ENCODE results near the gene ZNF787. TPM values are rescaled to one million over a fixed set of nuclear protein-coding genes. Genes with fewer than 3 reads are reported as not detected.

Gene ZNF787
- total RNA-seq, 2 donors from 2014 or later, result 19.0 to 24.7 TPM

DNA sequence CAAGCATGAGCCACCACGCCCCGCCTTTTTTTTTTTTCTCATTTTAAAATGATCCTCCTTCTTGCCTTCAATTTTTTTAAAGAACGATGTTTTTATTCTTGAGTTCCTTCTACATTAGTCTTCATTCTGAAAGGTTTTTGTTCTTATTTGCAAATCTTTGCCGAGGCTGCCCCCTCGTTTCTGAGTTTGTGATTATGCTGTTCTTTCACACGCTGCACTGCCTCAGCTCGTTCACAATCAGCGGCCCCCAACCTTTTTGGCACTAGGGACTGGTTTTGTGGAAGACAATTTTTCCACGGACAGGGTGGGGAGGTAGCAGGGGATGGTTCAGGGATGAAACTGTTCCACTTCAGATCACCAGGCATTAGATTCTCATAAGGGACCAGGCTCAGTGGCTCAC is 26.6 kb downstream of the ZNF787 start:
- DNase-seq (ENCODE audit: low spot score), result no peak
- intact Hi-C loops (cut with DNase I), result no loop called here

DNA sequence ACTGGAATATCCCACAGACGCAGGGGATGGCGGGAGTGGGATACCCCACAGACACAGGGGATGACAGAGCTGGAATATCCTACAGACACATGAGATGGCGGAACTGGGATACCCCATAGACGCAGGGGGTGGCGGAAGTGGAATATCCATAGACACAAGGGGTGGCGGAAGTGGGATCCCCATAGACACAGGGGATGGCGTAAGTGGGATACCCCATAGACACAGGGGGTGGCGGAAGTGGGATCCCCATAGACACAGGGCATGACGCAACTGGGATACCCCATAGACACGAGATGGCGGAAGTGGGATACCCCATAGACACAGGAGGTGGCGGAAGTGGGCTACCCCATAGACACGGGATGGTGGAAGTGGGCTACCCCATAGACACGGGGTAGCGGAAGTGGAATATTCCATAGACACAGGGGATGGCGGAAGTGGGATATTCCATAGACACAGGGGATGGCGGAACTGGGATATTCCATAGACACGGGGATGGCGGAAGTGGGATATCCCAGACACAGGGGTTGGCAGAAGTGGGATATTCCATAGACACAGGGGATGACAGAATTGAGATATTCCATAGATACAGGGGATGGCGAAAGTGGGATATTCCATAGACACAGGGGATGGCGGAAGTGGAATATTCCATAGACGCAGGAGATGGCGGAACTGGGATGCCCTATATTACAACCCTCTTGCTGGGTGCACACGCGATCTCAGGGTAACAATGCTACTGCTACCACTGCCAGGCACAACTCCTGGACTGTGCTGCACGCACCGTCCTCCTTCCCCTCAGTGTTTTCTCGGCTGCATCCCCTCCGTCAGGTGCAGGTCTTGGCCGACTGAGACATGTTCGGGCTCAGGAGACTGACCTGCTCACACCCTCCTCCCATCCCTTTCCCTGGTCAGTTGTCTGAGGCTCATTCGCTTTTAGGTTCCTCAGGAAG is 28.1 kb downstream of the ZNF787 start:
- intact Hi-C loops (cut with DNase I), result no loop called here

DNA sequence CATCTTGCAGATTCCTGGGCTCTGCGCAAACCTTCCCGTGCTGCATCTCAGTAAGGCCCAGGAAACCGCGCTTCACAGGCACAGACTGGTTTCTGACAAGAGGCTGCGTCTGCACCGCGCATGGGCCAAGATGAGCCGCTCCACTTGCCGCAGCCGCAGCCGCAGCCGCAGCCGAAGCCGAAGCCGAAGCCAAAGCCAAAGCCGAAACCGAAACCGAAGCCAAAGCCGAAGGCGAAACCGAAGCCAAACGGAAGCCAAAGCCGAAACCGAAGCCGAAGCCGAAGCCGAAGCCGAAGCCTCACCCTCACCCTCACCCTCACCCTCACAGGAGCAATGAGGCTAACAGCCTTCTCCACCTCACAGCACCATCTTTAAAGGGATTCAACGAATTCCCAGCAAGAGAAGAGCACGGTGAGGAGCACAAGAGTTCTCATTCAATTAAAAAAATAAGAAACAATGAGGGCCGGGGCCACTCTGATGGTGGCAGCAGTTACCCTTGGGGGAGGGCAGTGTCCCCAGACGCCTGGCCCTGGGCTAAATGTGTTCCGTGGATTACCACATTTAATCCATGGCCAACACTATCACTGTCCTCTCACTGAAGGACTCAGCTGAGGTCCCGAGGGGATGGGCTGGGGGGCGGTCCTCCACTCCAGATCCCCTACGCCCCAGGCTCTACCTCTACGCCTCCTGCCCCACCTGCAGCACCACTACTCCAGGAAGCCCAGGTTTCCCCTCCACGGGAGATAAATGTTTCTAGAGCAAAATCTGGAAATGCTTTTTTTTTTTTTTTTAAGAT is 29.1 kb downstream of the ZNF787 start:
- intact Hi-C loops (cut with DNase I), result no loop called here
- no peak for DNase-seq (ENCODE audit: low spot score)

More for the DNA sequence above, 28.1 kb downstream of the ZNF787 start:
- DNase-seq (ENCODE audit: low spot score), result no peak

DNA sequence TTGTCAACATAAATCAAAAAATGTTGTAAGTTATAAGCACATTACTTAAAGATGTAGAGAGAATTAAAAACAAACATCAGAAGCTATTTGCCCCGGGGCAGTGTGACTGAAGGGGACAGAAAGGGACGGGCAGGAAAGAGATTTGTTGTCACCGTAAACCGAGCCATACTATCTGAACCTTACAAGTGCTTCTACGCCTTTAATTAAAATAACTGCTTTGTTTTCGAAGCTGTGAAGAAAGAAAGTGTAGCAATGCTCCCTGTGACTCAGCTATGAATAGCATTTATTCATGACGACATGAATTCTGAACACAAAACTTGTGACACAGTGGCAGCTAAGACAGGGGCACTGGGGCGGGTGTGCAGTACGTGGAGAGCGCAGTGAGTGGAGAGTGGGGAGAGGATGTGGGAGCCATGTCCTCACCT is 30.0 kb downstream of the ZNF787 start:
- intact Hi-C loops (cut with DNase I), result no loop called here
- no peak for DNase-seq (ENCODE audit: low spot score)

DNA sequence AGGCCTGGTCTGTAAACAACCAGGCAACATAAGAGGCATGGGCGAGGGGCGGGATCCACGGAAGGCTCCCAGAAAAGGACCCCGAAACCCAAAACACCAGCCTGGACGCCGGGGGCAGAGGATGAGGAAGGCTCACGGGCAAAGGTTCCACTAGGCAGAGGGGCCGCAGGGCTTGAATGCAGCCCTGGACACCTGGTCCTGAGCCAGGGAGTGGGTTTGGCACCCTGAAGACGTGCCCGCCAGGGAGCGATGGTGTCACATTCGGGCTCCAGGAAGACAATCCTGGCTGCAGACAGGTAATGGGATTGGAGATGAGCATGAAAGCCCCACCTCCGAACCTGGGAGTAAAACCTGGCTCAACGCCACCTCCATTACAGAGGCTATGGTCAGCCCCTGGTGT is 31.8 kb downstream of the ZNF787 start:
- intact Hi-C loops (cut with DNase I), result no loop called here
- DNase-seq (ENCODE audit: low spot score), result no peak

DNA sequence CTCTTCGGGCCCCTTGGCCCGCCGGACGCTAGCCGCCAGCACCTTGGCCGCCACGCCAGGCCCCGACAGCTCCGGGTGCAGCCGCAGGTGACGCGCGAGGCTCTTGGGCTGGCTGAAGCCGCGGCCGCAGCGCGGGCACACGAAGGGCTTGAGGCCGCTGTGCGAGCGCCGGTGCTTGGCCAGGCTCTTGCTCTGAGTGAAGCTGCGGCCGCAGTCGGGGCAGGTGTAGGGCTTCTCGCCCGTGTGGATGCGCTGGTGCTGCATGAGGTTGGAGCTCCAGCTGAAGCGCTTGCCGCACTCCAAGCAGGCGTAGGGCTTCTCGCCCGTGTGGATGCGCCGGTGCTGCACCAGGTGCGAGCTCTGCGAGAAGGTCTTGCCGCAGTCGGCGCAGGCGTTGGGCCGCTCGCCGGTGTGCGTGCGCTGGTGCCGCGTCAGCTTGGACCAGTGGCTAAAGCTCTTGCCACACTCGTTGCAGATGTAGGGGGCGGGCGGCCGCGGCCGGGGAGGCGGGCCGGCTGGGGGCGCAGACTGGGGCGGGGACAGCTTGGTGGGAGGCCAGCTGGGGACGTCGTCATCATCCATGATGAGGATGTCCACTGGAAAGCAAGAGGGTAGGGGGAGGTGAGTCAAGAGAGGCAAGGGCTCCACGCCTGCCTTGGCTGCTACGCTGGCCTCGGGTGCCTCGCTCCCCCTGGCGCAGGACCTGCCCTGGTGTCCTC is 32.4 kb downstream of the ZNF787 start:
- no peak for DNase-seq (ENCODE audit: low spot score)
- intact Hi-C loops (cut with DNase I), result no loop called here

DNA sequence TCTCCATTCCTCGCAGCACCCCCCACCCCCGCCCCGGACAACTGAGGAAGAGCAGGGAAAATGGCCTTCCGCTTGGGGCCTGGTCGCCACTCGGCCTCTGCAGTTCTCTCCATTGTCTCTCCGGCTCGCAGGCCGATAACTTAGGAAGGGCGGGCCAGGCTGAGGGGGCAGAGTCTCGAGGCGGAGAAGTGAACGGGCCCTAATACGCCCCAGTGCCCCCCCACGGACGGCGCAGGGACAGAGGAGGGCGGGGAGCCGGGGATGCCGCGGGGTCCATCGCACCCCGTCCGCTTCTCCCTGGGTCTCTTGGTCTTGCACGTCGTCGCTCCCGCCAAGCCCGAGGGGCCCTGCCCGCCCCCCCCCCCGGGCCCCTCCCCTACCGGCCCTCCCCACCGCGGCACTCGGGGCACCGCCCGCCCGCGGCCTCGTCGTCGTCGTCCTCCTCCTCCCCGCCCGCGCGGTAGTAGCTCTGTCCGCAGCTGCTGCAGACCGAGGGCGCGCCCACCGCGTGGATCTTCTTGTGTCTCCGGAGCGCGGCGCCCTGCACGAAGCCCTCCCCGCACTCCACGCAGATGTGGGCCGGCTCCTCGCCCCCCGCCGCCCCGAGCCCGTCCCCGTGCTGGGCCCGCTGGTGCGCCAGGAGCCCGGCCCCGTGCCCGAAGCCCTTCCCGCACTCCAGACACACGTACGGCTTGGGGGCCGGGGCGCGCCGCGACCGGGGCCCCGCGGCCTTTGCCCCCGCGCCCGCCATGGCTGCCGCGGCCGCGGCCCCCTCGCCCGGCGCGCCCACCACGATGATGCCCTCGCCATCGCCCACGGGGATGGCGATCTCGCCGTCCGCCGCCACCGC is 33.2 kb downstream of the ZNF787 start:
- no peak for DNase-seq (ENCODE audit: low spot score)
- intact Hi-C loops (cut with DNase I), result no loop called here

DNA sequence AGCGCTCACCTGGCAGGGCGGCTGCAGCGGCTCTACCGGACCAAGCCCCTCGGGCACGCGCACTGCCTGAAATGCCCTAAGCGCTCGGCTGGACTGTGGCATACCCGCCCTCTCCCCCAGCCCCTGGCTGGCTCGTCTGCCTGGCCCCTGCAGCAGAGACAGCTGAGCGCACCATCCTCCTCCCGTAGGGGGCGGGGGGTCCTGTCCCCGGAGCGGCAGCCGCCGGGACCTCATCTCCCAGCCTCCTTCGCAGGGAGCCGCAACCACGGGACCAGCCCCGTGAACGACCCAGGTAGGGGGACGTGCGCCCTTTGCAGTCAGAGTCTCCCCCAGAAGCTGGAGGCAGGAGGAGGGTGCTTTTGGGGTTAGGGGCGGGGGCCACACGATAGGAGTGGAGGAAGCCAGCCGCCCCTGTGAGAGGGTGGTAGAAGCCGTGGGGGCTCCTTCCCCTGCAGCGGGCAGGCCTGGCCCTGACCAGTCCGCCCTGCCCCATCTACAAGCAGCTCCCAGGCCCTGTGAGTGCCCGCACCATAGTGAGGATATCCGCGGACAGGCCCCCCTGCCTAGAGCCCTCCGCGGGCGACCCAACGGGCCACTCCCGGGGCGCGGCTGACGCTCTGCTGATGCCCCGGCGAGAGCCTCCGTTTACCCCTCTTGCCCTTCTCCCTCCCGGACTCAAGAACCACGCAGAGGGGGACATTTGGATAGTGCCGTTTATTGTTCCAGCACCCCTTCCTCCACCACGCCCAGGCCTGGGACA is 34.2 kb downstream of the ZNF787 start:
- intact Hi-C loops (cut with DNase I), result no loop called here

DNA sequence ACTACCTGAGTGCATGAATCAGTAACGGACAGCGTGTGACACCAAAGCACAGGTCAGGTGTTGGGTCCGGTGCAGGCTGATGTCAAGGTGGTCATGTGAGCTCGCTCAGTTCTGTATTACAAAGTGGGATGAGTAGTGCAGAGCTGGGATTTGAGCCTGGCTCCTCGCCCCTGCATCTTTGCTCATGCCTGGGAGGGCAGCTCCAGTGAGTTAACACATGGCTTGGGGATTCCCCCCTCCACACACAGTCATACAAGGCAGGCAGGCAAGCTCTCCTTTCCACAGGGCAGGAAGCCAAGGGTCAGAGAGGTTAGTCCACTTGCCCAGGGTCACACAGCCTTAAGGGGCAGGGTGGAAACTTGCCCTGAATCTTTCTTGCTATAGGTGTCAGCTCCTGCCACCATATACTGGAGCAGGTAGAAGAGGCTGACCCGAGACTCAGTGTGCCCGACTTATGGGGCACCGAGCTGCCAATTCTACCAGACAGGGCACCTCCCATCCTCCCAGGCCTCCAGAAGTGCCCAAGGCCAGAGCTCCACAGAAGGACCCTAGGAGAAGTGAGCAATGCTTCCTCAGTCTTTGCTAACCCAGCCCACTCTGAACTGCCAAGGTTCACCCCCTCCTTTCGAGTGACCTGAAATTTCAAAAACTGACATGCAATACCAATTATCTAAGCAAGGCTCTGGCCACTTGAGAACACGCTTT is 35.4 kb downstream of the ZNF787 start:
- DNase-seq (ENCODE audit: low spot score), result peak; percentile 73
- intact Hi-C loops (cut with DNase I), result no loop called here

More for the DNA sequence above, 34.2 kb downstream of the ZNF787 start:
- DNase-seq (ENCODE audit: low spot score), result no peak

DNA sequence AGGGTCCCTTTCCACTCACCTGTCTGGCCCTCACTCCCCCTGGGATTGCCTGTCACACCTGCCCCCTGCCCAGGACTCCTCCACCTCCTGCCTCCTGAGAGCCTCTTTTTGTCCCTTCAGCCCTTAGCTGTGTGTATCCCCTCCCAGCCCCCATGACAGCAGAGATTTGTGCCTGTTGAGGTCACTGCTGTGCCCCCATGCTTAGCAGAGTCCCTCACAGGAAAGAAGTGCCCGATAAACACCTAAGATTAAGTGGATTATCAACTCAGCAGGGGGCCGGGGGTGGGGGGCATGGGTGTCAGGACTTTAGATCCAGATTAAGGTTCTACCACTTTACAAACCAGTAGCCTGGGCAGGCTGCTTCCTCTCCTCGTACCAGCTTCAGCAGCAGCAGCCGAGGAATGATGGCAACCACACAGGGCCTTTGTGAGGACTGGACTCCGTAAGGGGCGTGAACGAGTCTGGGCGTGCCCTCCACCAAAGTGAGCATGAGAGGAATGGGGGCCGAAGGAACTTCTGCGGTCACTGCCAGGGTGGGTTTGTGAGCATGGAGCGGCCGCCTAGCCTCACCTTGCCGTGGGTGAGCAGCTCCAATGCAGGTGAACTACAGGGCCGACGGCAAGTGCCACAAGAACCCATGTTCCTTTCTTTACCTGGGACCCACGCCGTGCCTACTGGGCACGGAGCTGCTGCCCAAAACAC is 36.1 kb downstream of the ZNF787 start:
- intact Hi-C loops (cut with DNase I), result no loop called here
- peak; percentile 78 for DNase-seq (ENCODE audit: low spot score)

DNA sequence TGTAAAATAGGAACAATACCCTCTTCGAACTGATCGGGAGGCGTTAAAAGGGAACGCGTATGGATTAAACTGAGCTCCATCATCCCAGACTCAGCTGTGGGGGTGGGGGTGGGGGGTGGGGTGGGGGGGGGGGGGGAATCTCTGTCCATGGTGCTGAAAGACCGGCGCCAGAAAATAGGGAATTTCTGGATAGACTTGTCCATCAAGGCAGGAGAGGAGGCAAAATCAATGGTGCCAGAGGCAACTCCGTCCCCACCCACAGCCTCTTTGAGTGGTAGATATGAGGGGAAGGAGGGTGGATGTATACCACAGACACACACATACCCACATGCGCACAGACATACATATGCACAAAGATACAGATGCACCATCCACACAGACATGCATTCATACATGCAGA is 37.4 kb downstream of the ZNF787 start:
- intact Hi-C loops (cut with DNase I), result no loop called here

DNA sequence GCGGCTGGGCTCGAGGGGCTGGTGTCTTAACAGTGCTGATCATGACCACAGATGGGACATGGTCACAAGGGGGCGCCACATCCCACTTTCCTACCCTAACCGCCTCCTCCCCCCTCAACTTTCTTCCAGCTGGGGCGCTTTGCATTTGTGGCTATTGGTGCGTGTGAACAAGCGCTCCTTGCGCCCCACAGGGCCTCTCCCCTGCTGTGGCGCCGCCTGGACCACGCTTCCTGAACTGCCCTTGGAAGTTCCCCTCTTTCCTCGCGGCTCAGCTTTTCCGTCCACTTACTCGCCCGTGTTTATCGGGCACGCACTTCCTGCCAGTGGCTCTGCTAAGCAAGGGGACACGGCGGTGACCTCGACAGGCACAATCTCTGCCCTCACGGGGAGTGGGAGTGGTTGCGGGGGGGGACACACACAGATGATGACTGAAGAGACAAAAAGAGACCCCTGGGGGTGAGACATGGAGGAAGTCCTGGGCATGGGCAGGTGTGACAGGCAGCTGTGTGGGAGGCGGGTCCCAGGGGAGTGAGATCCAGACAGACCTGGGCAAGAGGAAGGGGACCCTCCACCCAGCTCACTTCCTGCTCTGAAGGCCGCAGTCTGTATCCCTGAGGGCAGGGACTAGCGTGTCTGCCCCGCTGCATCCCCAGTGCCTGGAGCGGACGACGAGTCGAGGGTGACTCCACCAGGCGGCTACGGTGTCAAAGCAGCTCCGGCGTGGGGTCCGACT is 40.3 kb downstream of the ZNF787 start:
- peak; percentile 89 for DNase-seq (ENCODE audit: low spot score)
- intact Hi-C loops (cut with DNase I), result no loop called here

More for the DNA sequence above, 37.4 kb downstream of the ZNF787 start:
- no peak for DNase-seq (ENCODE audit: low spot score)

DNA sequence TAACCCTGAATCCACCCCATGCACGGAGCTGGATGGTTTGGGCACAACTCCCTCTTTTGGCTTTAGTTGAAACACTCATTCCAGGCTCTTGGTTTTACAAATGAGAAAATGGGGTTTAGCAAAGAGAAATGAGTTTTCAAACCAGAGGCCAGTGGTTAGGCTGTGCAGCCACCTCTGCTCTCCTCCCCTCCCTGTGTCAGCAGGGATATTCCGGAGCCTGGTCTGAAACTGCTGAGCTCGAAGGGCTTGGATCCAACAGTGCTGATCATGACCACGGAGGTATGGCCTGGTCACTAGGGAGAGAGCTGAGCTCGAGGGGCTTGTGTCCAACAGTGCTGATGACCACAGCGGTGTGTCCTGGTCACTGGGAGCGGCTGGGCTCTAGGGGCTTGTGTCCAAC is 41.5 kb downstream of the ZNF787 start:
- intact Hi-C loops (cut with DNase I), result loop anchor here (2.0 to 10.0 kb wide), 3 partner anchors 93 to 275 kb away; no protein-coding TSS in a partner anchor
- no peak for DNase-seq (ENCODE audit: low spot score)

DNA sequence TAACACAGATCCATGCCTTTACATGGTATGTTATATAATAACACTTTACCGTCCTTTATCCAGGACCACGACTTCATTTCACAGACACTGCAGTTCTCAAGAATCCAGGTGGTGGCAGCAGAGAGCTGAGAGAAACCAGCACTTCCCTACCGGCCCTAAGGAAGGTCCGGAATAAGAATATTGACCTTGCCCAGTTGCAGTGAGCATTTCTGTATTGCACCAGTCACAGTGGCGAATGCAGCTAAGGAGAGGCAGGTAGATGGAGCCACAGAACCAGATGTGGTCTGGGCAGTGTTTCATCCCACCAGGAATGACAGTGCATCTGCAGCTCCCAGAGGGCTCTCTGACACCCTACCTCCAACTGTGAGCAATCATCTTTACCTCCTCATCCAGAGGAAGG is 44.6 kb downstream of the ZNF787 start:
- no peak for DNase-seq (ENCODE audit: low spot score)

DNA sequence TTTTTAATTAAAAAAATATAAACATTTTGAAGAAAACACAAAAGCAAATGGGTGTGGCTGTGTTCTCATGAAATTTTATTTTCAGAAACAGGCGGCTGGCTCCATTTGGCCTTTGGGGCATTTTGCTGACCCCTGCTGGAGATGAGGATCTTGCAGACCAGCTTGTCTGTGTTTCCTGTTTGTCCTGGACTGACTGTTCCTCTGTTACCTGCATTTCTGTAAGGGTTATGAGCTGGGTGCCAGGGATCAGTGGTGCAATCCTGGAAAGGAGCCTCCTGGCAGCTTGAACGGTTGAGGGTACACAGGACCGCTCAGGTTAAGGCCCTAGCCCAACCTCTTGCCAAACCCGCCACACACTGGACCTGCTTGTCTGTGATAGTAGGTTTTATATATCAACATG is 49.9 kb downstream of the ZNF787 start:
- intact Hi-C loops (cut with DNase I), result loop anchor here in 1 of 2 donors (10.0 kb wide), 1 partner anchor 284 kb away; no protein-coding TSS in a partner anchor
- DNase-seq (ENCODE audit: low spot score), result no peak

More for the DNA sequence above, 44.6 kb downstream of the ZNF787 start:
- intact Hi-C loops (cut with DNase I), result loop anchor here in 1 of 2 donors (5.0 to 10.0 kb wide), 2 partner anchors 96 to 278 kb away; no protein-coding TSS in a partner anchor

DNA sequence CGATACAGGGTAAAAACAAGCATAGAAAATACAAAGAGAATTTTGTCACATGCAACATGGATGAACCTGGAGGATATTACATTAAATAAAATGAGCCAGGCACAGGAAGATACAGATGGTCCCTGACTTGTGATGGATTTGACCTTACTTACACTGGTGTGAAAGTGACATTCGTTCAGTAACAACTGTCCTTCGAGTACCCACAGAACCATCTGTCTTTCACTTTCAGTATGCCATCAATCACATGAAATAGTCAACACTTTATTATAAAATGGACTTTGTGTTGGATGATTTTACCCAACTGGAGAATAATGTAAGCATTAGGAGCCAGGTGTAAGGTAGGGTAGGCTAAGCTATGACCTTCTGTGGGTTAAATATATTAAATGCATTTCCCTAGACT is 51.5 kb downstream of the ZNF787 start:
- intact Hi-C loops (cut with DNase I), result loop anchor here in 1 of 2 donors (10.0 kb wide), 1 partner anchor 285 kb away; no protein-coding TSS in a partner anchor
- DNase-seq (ENCODE audit: low spot score), result no peak
